Neural progenitor cell (in vitro differentiated cells): ENCODE results near the gene HMGCLL1. TPM values are rescaled to one million over a fixed set of nuclear protein-coding genes. Genes with fewer than 3 reads are reported as not detected.

Source experiments
- DNase-seq: peaks from one replicate; pipeline ENCODE4 v3.0.0-alpha.2; 2016; ENCODE audit warnings: low spot score
- H2AFZ ChIP-seq: fragments of 200-600 bp; sonication (generic); replicated peaks from 2 replicates; pipeline ENCODE4 v1.6.1; 2016; ENCODE audit warnings: antibody characterized with exemption
- H3F3A ChIP-seq: fragments of 200-600 bp; sonication (generic); 2 replicates; pipeline ENCODE4 v1.6.1; 2016; ENCODE audit warnings: antibody characterized with exemption, low read depth
- H3K27ac ChIP-seq: fragments of 200-600 bp; sonication (generic); 2 replicates; pipeline ENCODE4 v1.5.1; 2016; ENCODE audit warnings: mild to moderate bottlenecking
- H3K27me3 ChIP-seq: fragments of 200-600 bp; sonication (generic); 2 replicates; pipeline ENCODE4 v1.6.1; 2016; ENCODE audit warnings: mild to moderate bottlenecking, moderate library complexity
- H3K36me3 ChIP-seq: fragments of 200-600 bp; sonication (generic); 2 replicates; pipeline ENCODE4 v1.5.1; 2016
- H3K4me1 ChIP-seq: fragments of 200-600 bp; sonication (generic); 2 replicates; pipeline ENCODE4 v1.6.1; 2016; ENCODE audit warnings: mixed run types
- H3K4me2 ChIP-seq: fragments of 200-600 bp; sonication (generic); 2 replicates; pipeline ENCODE4 v1.6.1; 2016
- H3K4me3 ChIP-seq: fragments of 200-600 bp; sonication (generic); 2 replicates; pipeline ENCODE4 v1.5.1; 2016
- H3K79me2 ChIP-seq: fragments of 200-600 bp; sonication (generic); 2 replicates; pipeline ENCODE4 v1.6.1; 2016; ENCODE audit warnings: low read depth
- H3K9ac ChIP-seq: fragments of 200-600 bp; sonication (generic); 2 replicates; pipeline ENCODE4 v1.6.1; 2016
- H3K9me3 ChIP-seq: fragments of 200-600 bp; sonication (generic); 2 replicates; pipeline ENCODE4 v1.5.1; 2016; ENCODE audit warnings: low read depth
- H4K20me1 ChIP-seq: fragments of 200-600 bp; sonication (generic); 2 replicates; pipeline ENCODE4 v1.6.1; 2016; ENCODE audit warnings: low read depth
- H3K27ac Mint-ChIP-seq: 3 replicates; pipeline ENCODE4 v1.8.0; 2021; ENCODE audit warnings: mixed read lengths
- H3K27me3 Mint-ChIP-seq: 2 replicates; pipeline ENCODE4 v1.8.0; 2022; ENCODE audit warnings: low read depth, mild to moderate bottlenecking, inconsistent platforms, moderate library complexity, mixed read lengths; ENCODE audit not compliant: insufficient read depth
- H3K36me3 Mint-ChIP-seq: 3 replicates; pipeline ENCODE4 v1.8.0; 2021; ENCODE audit warnings: mixed read lengths
- H3K4me1 Mint-ChIP-seq: 3 replicates; pipeline ENCODE4 v1.8.0; 2021; ENCODE audit warnings: mixed read lengths
- H3K4me3 Mint-ChIP-seq: 3 replicates; pipeline ENCODE4 v1.8.0; 2021; ENCODE audit warnings: mild to moderate bottlenecking, moderate library complexity, mixed read lengths
- H3K9me3 Mint-ChIP-seq: 3 replicates; pipeline ENCODE4 v1.8.0; 2020; ENCODE audit warnings: mixed read lengths
- EZH2 ChIP-seq: fragments of 200-600 bp; sonication (generic); IDR thresholded peaks from 2 replicates; pipeline ENCODE4 v1.6.1; 2017; ENCODE audit warnings: antibody characterized with exemption, mild to moderate bottlenecking, moderate library complexity
- EZH2phosphoT487 ChIP-seq: fragments of 200-600 bp; sonication (generic); IDR thresholded peaks from 2 replicates; pipeline ENCODE4 v1.6.1; 2017; ENCODE audit warnings: antibody characterized with exemption
- total RNA-seq: library from RNA; depleted of rRNA; stranded (reverse); fragments of >200 nt; gene quantifications from 2 replicates; pipeline ENCODE4 v1.2.3, GENCODE V29; 2015; ENCODE audit warnings: low replicate concordance
- TF ChIP-seq, protein P1 (sequence below): fragments of 200-600 bp; sonication (generic); IDR thresholded peaks from 2 replicates; pipeline ENCODE4 v1.5.1; 2017; ENCODE audit warnings: antibody characterized with exemption, mild to moderate bottlenecking

Gene HMGCLL1
- total RNA-seq, 1 donor from 2014 or later = 6.5 TPM

DNA sequence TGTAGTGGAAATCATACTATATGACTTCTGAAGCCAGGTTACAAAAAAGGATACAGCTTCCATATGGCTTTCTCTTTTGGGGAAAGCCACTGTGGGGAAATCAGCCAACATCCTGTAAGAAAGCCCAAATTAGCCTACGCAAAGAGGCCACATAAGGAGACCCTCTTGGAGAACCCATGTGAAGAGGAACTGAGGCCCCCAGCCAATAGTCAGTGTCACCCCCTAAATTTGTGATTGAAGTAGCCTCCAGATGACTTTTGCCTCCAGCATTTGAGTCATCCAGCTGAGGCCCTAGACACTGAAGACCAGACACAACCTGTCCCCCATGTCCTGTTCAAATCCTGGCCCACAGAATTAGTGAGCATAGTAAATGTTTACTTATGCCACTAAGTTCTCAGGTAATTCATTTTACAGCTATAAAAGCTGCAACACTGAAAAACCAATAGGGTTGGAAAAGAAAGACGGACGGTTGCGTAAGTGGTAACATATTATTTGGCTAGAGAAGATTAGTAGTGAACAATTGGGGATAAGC, 60.4 kb downstream of the HMGCLL1 start:
- H3K4me3 ChIP-seq = no peak overlapping the region
- Mint-ChIP-seq H3K27me3 (no peaks in the 10 kb centered on the region), H3K27ac (no peak overlapping the region), H3K4me3 (no peak overlapping the region), H3K36me3 (no peaks in the 10 kb centered on the region), H3K9me3 (no peaks in the 10 kb centered on the region), H3K4me1 (no peaks in the 10 kb centered on the region)
- H3K9ac ChIP-seq = no peak overlapping the region
- H2AFZ ChIP-seq = no peak overlapping the region
- H3K4me1 ChIP-seq = no peaks in the 10 kb centered on the region
- TF ChIP-seq EZH2 (no peak), EZH2phosphoT487 (no peak)
- TF ChIP-seq, protein P1, sequence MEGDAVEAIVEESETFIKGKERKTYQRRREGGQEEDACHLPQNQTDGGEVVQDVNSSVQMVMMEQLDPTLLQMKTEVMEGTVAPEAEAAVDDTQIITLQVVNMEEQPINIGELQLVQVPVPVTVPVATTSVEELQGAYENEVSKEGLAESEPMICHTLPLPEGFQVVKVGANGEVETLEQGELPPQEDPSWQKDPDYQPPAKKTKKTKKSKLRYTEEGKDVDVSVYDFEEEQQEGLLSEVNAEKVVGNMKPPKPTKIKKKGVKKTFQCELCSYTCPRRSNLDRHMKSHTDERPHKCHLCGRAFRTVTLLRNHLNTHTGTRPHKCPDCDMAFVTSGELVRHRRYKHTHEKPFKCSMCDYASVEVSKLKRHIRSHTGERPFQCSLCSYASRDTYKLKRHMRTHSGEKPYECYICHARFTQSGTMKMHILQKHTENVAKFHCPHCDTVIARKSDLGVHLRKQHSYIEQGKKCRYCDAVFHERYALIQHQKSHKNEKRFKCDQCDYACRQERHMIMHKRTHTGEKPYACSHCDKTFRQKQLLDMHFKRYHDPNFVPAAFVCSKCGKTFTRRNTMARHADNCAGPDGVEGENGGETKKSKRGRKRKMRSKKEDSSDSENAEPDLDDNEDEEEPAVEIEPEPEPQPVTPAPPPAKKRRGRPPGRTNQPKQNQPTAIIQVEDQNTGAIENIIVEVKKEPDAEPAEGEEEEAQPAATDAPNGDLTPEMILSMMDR = no peak
- no peaks in the 10 kb centered on the region for H3F3A ChIP-seq
- no peak overlapping the region for H3K27ac ChIP-seq
- H3K79me2 ChIP-seq = no peaks in the 10 kb centered on the region
- no peaks in the 10 kb centered on the region for H4K20me1 ChIP-seq
- H3K9me3 ChIP-seq = no peaks in the 10 kb centered on the region
- H3K27me3 ChIP-seq = no peaks in the 10 kb centered on the region
- DNase-seq = no peak
- H3K36me3 ChIP-seq = no peaks in the 10 kb centered on the region
- no peak overlapping the region for H3K4me2 ChIP-seq

DNA sequence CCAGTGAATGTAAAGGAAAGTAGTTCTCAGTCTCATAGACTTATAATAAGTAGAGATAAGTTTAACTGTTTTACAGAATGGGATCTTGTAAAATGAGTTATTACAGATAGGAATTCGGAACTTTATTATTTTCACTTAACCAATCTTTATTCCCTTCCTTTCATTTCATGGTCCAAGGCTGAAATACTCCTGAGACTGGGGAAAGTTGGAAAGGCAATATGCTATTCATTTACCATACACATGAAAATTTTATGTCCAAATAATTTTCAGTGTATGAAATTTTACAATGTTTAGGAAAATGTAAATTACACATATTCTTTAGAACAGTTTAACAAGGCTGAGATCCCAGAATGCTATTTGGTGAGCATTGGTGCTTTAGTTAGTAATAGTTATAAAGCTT, 62.3 kb downstream of the HMGCLL1 start:
- Histone ChIP-seq H3K9me3 (no peaks in the 10 kb centered on the region), H3K9ac (no peak overlapping the region), H3K27ac (no peak overlapping the region), H3F3A (no peaks in the 10 kb centered on the region), H3K4me1 (no peaks in the 10 kb centered on the region), H3K4me3 (no peak overlapping the region), H3K4me2 (no peak overlapping the region), H3K36me3 (no peaks in the 10 kb centered on the region), H3K79me2 (no peaks in the 10 kb centered on the region), H3K27me3 (no peaks in the 10 kb centered on the region), H2AFZ (no peak overlapping the region), H4K20me1 (no peaks in the 10 kb centered on the region)
- no peaks in the 10 kb centered on the region for H3K27me3 Mint-ChIP-seq
- H3K4me3 Mint-ChIP-seq = no peak overlapping the region
- no peak overlapping the region for H3K27ac Mint-ChIP-seq
- TF ChIP-seq, protein P1 = no peak
- TF ChIP-seq EZH2phosphoT487 (no peak), EZH2 (no peak)
- no peaks in the 10 kb centered on the region for H3K36me3 Mint-ChIP-seq
- no peaks in the 10 kb centered on the region for H3K4me1 Mint-ChIP-seq
- H3K9me3 Mint-ChIP-seq = no peaks in the 10 kb centered on the region
- DNase-seq = no peak

DNA sequence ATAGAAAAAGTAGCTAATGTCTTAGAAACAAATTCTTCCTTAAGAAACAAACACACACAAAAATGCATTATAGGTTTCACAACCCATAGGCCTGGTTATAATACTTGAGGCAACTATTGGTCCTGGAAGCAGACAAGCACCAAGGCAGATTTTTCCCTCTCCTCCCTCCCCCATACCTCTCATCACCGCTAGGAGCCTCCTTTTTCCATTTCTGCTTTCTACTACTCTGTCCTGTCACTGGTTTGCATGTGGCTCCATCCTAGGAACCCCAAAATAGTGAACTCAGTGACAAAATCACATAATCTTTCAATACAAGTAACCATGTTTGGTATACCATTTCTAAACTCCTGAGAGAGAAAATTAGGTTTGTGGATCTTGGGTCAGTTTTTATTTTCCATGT, 66.1 kb downstream of the HMGCLL1 start:
- Mint-ChIP-seq H3K36me3 (no peaks in the 10 kb centered on the region), H3K9me3 (no peaks in the 10 kb centered on the region)
- DNase-seq = no peak

More for the DNA sequence above, 66.1 kb downstream of the HMGCLL1 start:
- Histone ChIP-seq H3K27me3 (no peaks in the 10 kb centered on the region), H4K20me1 (no peaks in the 10 kb centered on the region), H3K79me2 (no peaks in the 10 kb centered on the region), H3K36me3 (no peaks in the 10 kb centered on the region), H3K4me1 (no peaks in the 10 kb centered on the region), H3K4me3 (no peak overlapping the region), H2AFZ (no peak overlapping the region), H3K27ac (no peak overlapping the region), H3K9ac (no peak overlapping the region), H3F3A (no peaks in the 10 kb centered on the region), H3K9me3 (no peaks in the 10 kb centered on the region), H3K4me2 (no peak overlapping the region)
- Mint-ChIP-seq H3K27ac (no peak overlapping the region), H3K4me3 (no peak overlapping the region), H3K27me3 (no peaks in the 10 kb centered on the region), H3K4me1 (no peaks in the 10 kb centered on the region)
- TF ChIP-seq EZH2 = no peak
- TF ChIP-seq, protein P1 = peak; percentile 33
